PC-3 (cell line): ENCODE data around the gene MAGEA12.

Experiments
- EZH2 ChIP-seq: fragments of 300-600 bp; sonication (generic); IDR thresholded peaks from one replicate; pipeline ENCODE4 v1.6.1; 2017; ENCODE audit warnings: antibody characterized with exemption, mild to moderate bottlenecking, low read length; ENCODE audit not compliant: unreplicated experiment
- EZH2phosphoT487 ChIP-seq: fragments of 300-600 bp; sonication (generic); IDR thresholded peaks from 2 replicates; pipeline ENCODE4 v1.6.1; 2018; ENCODE audit warnings: mild to moderate bottlenecking, antibody characterized with exemption, low read length, borderline replicate concordance
- TF ChIP-seq, protein P1 (sequence below): fragments of 300-600 bp; sonication (generic); conservative IDR thresholded peaks from 2 replicates; pipeline ENCODE4 v1.5.1; 2017; ENCODE audit warnings: antibody characterized with exemption, low read depth, mild to moderate bottlenecking, low read length

DNA sequence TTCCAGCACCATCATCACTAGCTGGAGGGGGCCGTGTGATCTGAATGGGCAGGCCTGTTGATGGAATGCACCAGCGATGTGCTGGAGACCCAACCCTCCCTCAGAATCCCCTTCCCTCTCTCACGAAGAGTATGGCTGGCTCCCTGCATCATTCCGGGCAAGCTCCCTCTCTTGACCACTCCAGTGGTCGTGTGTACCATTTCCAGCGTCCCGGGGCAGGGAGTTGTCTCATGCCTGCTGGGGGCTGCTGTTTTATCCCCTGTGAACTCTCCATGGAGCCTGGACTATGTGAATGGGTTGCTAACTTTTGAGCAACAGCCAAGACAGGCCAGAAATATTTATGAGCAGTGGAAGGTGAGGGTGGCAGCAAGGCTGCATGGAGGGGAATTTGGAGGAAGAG is 8.1 kb upstream of the MAGEA12 start:
- TF ChIP-seq, protein P1, sequence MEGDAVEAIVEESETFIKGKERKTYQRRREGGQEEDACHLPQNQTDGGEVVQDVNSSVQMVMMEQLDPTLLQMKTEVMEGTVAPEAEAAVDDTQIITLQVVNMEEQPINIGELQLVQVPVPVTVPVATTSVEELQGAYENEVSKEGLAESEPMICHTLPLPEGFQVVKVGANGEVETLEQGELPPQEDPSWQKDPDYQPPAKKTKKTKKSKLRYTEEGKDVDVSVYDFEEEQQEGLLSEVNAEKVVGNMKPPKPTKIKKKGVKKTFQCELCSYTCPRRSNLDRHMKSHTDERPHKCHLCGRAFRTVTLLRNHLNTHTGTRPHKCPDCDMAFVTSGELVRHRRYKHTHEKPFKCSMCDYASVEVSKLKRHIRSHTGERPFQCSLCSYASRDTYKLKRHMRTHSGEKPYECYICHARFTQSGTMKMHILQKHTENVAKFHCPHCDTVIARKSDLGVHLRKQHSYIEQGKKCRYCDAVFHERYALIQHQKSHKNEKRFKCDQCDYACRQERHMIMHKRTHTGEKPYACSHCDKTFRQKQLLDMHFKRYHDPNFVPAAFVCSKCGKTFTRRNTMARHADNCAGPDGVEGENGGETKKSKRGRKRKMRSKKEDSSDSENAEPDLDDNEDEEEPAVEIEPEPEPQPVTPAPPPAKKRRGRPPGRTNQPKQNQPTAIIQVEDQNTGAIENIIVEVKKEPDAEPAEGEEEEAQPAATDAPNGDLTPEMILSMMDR, result no peak
- no peak for TF ChIP-seq EZH2
- TF ChIP-seq EZH2phosphoT487, result no peak
